Mucosa of descending colon (tissue), 3 donors: ENCODE results near the gene KLHL12. TPM values are rescaled to one million over a fixed set of nuclear protein-coding genes. Genes with fewer than 3 reads are reported as not detected.

Source experiments
- ATAC-seq: fragments of 200-7000 bp; cut with Tn5 transposase; one replicate; pipeline ENCODE4 v1.9.1; 2020; ENCODE audit warnings: mild to moderate bottlenecking, moderate library complexity
- DNase-seq, 3 donors: peaks; one replicate each; pipeline ENCODE4 v3.0.0-alpha.2; 2020
- H3K36me3 ChIP-seq: fragments of 200-600 bp; one replicate; pipeline ENCODE4 v1.8.0; 2021; ENCODE audit warnings: low read depth, mild to moderate bottlenecking
- H3K4me1 ChIP-seq: fragments of 200-600 bp; one replicate; pipeline ENCODE4 v1.8.0; 2021; ENCODE audit warnings: low read depth, mild to moderate bottlenecking
- H3K4me3 ChIP-seq: fragments of 200-600 bp; one replicate; pipeline ENCODE4 v1.8.0; 2021; ENCODE audit warnings: mild to moderate bottlenecking
- H3K9me3 ChIP-seq: fragments of 200-600 bp; one replicate; pipeline ENCODE4 v1.8.0; 2021; ENCODE audit warnings: mild to moderate bottlenecking
- intact Hi-C, 2 donors: fragments of 100-400 bp; cut with DNase I in 1 of 2; cut with micrococcal nuclease in 1 of 2; formaldehyde crosslinking; loops; one replicate each; pipeline versions ENCODE4 v1.11.0 to v1.11.1; 2022; cut with DNase I, micrococcal nuclease
- total RNA-seq, 3 donors: library from RNA; stranded (reverse); fragmentation: NEBNext Ultra II Directional in 2 of 3; extraction: Animal tissue kit (Norgen Biotek cat#: 25700) in 2 of 3; gene quantifications; one replicate each; pipeline versions ENCODE4 v1.2.1 to v1.2.4, GENCODE V29; 2021 to 2023
- TF ChIP-seq, protein P1 (sequence below): fragments of 200-600 bp; IDR thresholded peaks from one replicate; pipeline ENCODE4 v1.8.0; 2022; ENCODE audit warnings: antibody characterized with exemption, mild to moderate bottlenecking
- donor health status: DM: no; HTN: no; CAD: no; lungs with moderate emphysema.
- donor health status: DM: no; HTN: no; CAD: no.
- donor health status: DM: no; HTN: yes; CAD: no.

KLHL12 gene
- total RNA-seq, 3 donors from 2014 or later: 26.4 to 33.4 (median 28.2) TPM

GRCh38 chr1:202862679-202863560 is 64.1 kb downstream of the KLHL12 start:
- TF ChIP-seq, protein P1, sequence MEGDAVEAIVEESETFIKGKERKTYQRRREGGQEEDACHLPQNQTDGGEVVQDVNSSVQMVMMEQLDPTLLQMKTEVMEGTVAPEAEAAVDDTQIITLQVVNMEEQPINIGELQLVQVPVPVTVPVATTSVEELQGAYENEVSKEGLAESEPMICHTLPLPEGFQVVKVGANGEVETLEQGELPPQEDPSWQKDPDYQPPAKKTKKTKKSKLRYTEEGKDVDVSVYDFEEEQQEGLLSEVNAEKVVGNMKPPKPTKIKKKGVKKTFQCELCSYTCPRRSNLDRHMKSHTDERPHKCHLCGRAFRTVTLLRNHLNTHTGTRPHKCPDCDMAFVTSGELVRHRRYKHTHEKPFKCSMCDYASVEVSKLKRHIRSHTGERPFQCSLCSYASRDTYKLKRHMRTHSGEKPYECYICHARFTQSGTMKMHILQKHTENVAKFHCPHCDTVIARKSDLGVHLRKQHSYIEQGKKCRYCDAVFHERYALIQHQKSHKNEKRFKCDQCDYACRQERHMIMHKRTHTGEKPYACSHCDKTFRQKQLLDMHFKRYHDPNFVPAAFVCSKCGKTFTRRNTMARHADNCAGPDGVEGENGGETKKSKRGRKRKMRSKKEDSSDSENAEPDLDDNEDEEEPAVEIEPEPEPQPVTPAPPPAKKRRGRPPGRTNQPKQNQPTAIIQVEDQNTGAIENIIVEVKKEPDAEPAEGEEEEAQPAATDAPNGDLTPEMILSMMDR: no peak
- intact Hi-C loops: no loop called here
- no peaks in the 10 kb centered on the region for H3K36me3 ChIP-seq
- no peak overlapping the region for H3K4me3 ChIP-seq
- ATAC-seq (no peak), DNase-seq (no peak)
- no peaks in the 10 kb centered on the region for H3K9me3 ChIP-seq
- H3K4me1 ChIP-seq: peaks cover 30% of the 10 kb centered on the region

- H3K4me1 ChIP-seq: peaks cover 32% of the 10 kb centered on the region
- no peaks in the 10 kb centered on the region for H3K36me3 ChIP-seq
- DNase-seq (peak; percentile 94), ATAC-seq (peak; percentile 94)
- intact Hi-C loops: no loop called here
- H3K4me3 ChIP-seq: peak overlapping the region; percentile 37
- H3K9me3 ChIP-seq: no peaks in the 10 kb centered on the region
- TF ChIP-seq, protein P1: no peak
Measured at GRCh38 chr1:202861420-202862132, 65.5 kb downstream of the KLHL12 start.

DNA sequence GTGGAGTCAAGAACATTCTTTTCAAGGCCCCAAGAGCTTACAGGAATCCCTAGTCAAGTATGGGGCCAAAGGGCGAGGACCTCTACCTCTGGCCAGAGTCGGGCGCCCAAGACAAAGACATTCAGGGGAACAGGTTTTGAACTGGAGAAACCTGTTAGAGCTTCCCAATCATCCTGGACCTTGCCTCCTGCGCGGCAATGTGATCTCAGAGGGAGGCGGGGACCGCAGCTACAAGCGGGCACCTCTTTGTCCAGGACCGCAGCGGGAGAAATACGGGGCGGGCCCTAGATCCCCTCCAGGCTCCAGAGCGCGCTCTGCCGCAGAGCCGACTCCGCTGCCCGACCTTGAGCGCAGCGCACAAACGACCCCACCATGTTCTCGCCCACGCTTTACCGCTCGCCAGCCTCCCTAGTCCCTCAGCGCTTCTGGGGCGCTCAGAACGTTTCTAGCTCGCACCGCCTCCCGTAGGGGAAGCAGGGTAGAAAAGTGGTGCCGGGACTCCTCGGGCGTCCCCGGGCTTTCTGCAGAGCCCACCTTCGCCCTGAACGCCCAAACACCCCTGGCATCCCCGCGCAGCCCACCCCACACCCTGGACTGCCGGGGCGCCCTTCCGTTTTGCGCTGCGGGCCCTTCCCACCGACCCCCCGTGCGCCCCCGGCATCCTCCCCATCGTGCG is 66.2 kb downstream of the KLHL12 start:
- peak; percentile 89 for ATAC-seq
- intact Hi-C loops: no loop called here
- TF ChIP-seq, protein P1: no peak
- H3K4me1 ChIP-seq: peaks cover 32% of the 10 kb centered on the region
- H3K9me3 ChIP-seq: no peaks in the 10 kb centered on the region
- H3K36me3 ChIP-seq: no peaks in the 10 kb centered on the region
- H3K4me3 ChIP-seq: peak overlapping the region; percentile 37
- peak; percentile 87 to 92 (median 89) for DNase-seq

DNA sequence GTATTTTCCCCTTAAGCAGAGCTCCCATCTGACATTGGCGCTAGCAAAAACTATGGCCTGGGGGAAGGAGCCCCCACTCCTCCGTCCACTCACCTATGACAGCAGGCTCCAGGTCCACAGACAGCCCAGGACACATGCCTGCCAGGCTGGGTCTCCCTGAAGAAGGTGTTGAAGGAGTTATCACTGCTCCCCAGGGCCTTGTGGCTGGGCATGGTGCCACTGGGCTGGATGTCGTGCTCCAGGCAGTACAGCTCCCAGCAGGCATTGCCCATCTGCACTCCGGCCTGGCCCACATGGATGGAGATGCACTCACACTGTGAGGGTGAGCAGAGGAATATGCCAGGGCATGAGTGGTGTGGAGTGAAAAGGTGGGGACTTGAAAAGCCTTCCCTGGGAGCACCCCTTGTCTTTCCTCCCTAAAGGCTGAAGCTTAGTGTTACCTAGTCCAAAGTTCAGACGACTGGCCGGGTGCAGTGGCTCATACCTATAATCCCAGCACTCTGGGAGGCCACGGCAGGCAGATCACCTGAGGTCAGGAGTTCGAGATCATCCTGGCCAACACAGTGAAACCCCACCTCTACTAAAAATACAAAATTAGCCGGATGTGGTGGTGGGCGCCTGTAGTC is 68.1 kb downstream of the KLHL12 start:
- TF ChIP-seq, protein P1: no peak
- no peak overlapping the region for H3K4me3 ChIP-seq
- DNase-seq (peak in 1 of 3 donors; percentile 67), ATAC-seq (no peak)
- H3K9me3 ChIP-seq: no peaks in the 10 kb centered on the region
- intact Hi-C loops: no loop called here
- H3K36me3 ChIP-seq: no peaks in the 10 kb centered on the region
- H3K4me1 ChIP-seq: peaks cover 36% of the 10 kb centered on the region

DNA sequence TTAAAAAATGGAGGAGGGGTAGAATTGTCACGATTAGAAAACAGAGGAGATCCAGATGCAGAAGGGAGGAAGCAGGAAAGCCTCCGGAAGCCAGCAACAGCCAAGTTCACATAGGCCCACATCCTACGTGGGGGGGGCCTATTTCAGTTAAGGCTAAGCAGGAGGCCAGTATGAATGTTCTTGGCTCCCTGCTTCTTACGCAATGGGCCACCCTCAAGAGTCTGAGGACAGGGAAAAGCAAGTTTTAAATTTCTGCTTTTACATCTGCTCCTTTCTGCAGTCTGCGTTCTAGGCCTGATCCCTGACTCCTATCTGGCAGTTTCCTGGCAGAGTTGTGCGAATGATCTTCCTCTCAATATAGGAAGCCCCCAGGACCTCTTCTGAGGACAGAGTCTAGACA is 68.7 kb downstream of the KLHL12 start:
- ATAC-seq (no peak), DNase-seq (no peak)
- Histone ChIP-seq H3K4me3 (no peak overlapping the region), H3K36me3 (no peaks in the 10 kb centered on the region), H3K9me3 (no peaks in the 10 kb centered on the region), H3K4me1 (peaks cover 36% of the 10 kb centered on the region)
- TF ChIP-seq, protein P1: no peak
- intact Hi-C loops: no loop called here
